HEK293 (cell line): ENCODE measurements around the gene SERTAD1.

ENCODE experiments used
- KLF1 ChIP-seq: fragments of 450-650 bp; formaldehyde crosslinking; IDR thresholded peaks from 2 replicates; pipeline ENCODE4 v1.5.1; 2016; ENCODE audit warnings: missing biosample characterization, missing genetic modification characterization
- OVOL3 ChIP-seq: fragments of 450-650 bp; formaldehyde crosslinking; IDR thresholded peaks from 2 replicates; pipeline ENCODE4 v1.5.1; 2016; ENCODE audit warnings: missing biosample characterization, missing genetic modification characterization
- PRDM2 ChIP-seq: fragments of 450-650 bp; formaldehyde crosslinking; IDR thresholded peaks from 2 replicates; pipeline ENCODE4 v1.5.1; 2016; ENCODE audit warnings: missing biosample characterization, missing genetic modification characterization, borderline replicate concordance
- SALL2 ChIP-seq: fragments of 450-650 bp; formaldehyde crosslinking; IDR thresholded peaks from 2 replicates; pipeline ENCODE4 v1.5.0; 2017; ENCODE audit warnings: missing biosample characterization, mild to moderate bottlenecking, missing genetic modification characterization, borderline replicate concordance
- ZNF23 ChIP-seq: fragments of 450-650 bp; formaldehyde crosslinking; IDR thresholded peaks from 2 replicates; pipeline ENCODE4 v1.5.1; 2016; ENCODE audit warnings: missing biosample characterization, missing genetic modification characterization, borderline replicate concordance
- ZNF24 ChIP-seq: fragments of 450-650 bp; formaldehyde crosslinking; IDR thresholded peaks from 2 replicates; pipeline ENCODE4 v1.5.1; 2016; ENCODE audit warnings: missing biosample characterization, missing genetic modification characterization
- ZNF488 ChIP-seq: fragments of 450-650 bp; formaldehyde crosslinking; IDR thresholded peaks from 2 replicates; pipeline ENCODE4 v1.5.1; 2016; ENCODE audit warnings: missing biosample characterization, missing genetic modification characterization
- ZNF596 ChIP-seq: fragments of 450-650 bp; IDR thresholded peaks from 2 replicates; pipeline ENCODE4 v1.5.0; 2018; ENCODE audit warnings: missing biosample characterization, mild to moderate bottlenecking, missing genetic modification characterization, moderate library complexity
- ZNF621 ChIP-seq: fragments of 450-650 bp; formaldehyde crosslinking; IDR thresholded peaks from 2 replicates; pipeline ENCODE4 v1.5.1; 2017; ENCODE audit warnings: missing biosample characterization, missing genetic modification characterization
- ZNF623 ChIP-seq: fragments of 450-650 bp; formaldehyde crosslinking; IDR thresholded peaks from 2 replicates; pipeline ENCODE4 v1.5.1; 2016; ENCODE audit warnings: missing biosample characterization, missing genetic modification characterization
- ZNF701 ChIP-seq: fragments of 450-650 bp; formaldehyde crosslinking; IDR thresholded peaks from 2 replicates; pipeline ENCODE4 v1.5.1; 2016; ENCODE audit warnings: missing biosample characterization, missing genetic modification characterization
- ZNF768 ChIP-seq: fragments of 450-650 bp; formaldehyde crosslinking; IDR thresholded peaks from 2 replicates; pipeline ENCODE4 v1.5.1; 2018; ENCODE audit warnings: missing biosample characterization, mild to moderate bottlenecking, missing genetic modification characterization
- TF ChIP-seq, protein P1 (sequence below): fragments of 450-650 bp; formaldehyde crosslinking; IDR thresholded peaks from 2 replicates; pipeline ENCODE4 v1.5.1; 2016; ENCODE audit warnings: missing biosample characterization, missing genetic modification characterization
- TF ChIP-seq, protein P2 (sequence below): fragments of 450-650 bp; formaldehyde crosslinking; IDR thresholded peaks from 2 replicates; pipeline ENCODE4 v1.5.1; 2016; ENCODE audit warnings: missing biosample characterization, missing genetic modification characterization
- TF ChIP-seq, protein P3 (sequence below): fragments of 450-650 bp; formaldehyde crosslinking; IDR thresholded peaks from 2 replicates; pipeline ENCODE4 v1.5.1; 2017; ENCODE audit warnings: missing biosample characterization, missing genetic modification characterization
- TF ChIP-seq, protein P4 (sequence below): fragments of 450-650 bp; formaldehyde crosslinking; IDR thresholded peaks from 2 replicates; pipeline ENCODE4 v1.5.1; 2016; ENCODE audit warnings: missing biosample characterization, missing genetic modification characterization
- TF ChIP-seq, protein P5 (sequence below): fragments of 450-650 bp; formaldehyde crosslinking; IDR thresholded peaks from 2 replicates; pipeline ENCODE4 v1.5.1; 2016; ENCODE audit warnings: missing biosample characterization, missing genetic modification characterization

Gene SERTAD1

GRCh38 chr19:40466219-40466984 lies 40.6 kb upstream of the SERTAD1 start (continued):
- TF ChIP-seq ZNF623: no peak
- TF ChIP-seq, protein P1, sequence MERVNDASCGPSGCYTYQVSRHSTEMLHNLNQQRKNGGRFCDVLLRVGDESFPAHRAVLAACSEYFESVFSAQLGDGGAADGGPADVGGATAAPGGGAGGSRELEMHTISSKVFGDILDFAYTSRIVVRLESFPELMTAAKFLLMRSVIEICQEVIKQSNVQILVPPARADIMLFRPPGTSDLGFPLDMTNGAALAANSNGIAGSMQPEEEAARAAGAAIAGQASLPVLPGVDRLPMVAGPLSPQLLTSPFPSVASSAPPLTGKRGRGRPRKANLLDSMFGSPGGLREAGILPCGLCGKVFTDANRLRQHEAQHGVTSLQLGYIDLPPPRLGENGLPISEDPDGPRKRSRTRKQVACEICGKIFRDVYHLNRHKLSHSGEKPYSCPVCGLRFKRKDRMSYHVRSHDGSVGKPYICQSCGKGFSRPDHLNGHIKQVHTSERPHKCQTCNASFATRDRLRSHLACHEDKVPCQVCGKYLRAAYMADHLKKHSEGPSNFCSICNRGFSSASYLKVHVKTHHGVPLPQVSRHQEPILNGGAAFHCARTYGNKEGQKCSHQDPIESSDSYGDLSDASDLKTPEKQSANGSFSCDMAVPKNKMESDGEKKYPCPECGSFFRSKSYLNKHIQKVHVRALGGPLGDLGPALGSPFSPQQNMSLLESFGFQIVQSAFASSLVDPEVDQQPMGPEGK (tag by site-specific recombination): no peak
- TF ChIP-seq, protein P2, sequence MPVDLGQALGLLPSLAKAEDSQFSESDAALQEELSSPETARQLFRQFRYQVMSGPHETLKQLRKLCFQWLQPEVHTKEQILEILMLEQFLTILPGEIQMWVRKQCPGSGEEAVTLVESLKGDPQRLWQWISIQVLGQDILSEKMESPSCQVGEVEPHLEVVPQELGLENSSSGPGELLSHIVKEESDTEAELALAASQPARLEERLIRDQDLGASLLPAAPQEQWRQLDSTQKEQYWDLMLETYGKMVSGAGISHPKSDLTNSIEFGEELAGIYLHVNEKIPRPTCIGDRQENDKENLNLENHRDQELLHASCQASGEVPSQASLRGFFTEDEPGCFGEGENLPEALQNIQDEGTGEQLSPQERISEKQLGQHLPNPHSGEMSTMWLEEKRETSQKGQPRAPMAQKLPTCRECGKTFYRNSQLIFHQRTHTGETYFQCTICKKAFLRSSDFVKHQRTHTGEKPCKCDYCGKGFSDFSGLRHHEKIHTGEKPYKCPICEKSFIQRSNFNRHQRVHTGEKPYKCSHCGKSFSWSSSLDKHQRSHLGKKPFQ (tag by site-specific recombination): peak; percentile 90
- no peak for TF ChIP-seq ZNF701 (tag by site-specific recombination)
- peak; percentile 57; the same call in 1 of the 2 replicates for TF ChIP-seq PRDM2 (tag by site-specific recombination)
- TF ChIP-seq ZNF24: no peak
- TF ChIP-seq KLF1 (tag by site-specific recombination): no peak; the same call in 1 of the 2 replicates
- TF ChIP-seq, protein P3, sequence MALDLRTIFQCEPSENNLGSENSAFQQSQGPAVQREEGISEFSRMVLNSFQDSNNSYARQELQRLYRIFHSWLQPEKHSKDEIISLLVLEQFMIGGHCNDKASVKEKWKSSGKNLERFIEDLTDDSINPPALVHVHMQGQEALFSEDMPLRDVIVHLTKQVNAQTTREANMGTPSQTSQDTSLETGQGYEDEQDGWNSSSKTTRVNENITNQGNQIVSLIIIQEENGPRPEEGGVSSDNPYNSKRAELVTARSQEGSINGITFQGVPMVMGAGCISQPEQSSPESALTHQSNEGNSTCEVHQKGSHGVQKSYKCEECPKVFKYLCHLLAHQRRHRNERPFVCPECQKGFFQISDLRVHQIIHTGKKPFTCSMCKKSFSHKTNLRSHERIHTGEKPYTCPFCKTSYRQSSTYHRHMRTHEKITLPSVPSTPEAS (tag by site-specific recombination): no peak
- no peak for TF ChIP-seq SALL2 (tag by site-specific recombination)
- TF ChIP-seq, protein P4, sequence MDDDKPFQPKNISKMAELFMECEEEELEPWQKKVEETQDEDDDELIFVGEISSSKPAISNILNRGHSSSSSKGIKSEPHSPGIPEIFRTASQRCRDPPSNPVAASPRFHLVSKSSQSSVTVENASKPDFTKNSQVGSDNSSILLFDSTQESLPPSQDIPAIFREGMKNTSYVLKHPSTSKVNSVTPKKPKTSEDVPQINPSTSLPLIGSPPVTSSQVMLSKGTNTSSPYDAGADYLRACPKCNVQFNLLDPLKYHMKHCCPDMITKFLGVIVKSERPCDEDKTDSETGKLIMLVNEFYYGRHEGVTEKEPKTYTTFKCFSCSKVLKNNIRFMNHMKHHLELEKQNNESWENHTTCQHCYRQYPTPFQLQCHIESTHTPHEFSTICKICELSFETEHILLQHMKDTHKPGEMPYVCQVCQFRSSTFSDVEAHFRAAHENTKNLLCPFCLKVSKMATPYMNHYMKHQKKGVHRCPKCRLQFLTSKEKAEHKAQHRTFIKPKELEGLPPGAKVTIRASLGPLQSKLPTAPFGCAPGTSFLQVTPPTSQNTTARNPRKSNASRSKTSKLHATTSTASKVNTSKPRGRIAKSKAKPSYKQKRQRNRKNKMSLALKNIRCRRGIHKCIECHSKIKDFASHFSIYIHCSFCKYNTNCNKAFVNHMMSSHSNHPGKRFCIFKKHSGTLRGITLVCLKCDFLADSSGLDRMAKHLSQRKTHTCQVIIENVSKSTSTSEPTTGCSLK (tag by site-specific recombination): no peak
- no peak for TF ChIP-seq ZNF768 (tag by site-specific recombination)
- no peak for TF ChIP-seq ZNF596 (tag by site-specific recombination)
- no peak for TF ChIP-seq ZNF488 (tag by site-specific recombination)
- TF ChIP-seq, protein P5, sequence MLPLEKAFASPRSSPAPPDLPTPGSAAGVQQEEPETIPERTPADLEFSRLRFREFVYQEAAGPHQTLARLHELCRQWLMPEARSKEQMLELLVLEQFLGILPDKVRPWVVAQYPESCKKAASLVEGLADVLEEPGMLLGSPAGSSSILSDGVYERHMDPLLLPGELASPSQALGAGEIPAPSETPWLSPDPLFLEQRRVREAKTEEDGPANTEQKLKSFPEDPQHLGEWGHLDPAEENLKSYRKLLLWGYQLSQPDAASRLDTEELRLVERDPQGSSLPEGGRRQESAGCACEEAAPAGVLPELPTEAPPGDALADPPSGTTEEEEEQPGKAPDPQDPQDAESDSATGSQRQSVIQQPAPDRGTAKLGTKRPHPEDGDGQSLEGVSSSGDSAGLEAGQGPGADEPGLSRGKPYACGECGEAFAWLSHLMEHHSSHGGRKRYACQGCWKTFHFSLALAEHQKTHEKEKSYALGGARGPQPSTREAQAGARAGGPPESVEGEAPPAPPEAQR (tag by site-specific recombination): no peak; the same call in 1 of the 2 replicates
- no peak for TF ChIP-seq ZNF621 (tag by site-specific recombination)
- TF ChIP-seq ZNF23 (tag by site-specific recombination): no peak
- no peak for TF ChIP-seq OVOL3 (tag by site-specific recombination)
